SK-N-MC (cell line): Measurements from ENCODE around the gene SSU72.

Experiments
- EZH2 ChIP-seq: fragments of 200-600 bp; sonication (generic); IDR thresholded peaks from one replicate; pipeline ENCODE4 v1.6.1; 2017; ENCODE audit warnings: antibody characterized with exemption
- FOXP2 ChIP-seq: optimal IDR thresholded peaks from 2 replicates; pipeline ENCODE3; 2011; ENCODE audit warnings: mild to moderate bottlenecking, moderate library complexity; ENCODE audit not compliant: insufficient read depth; ENCODE audit errors: extremely low read length, control extremely low read depth
- POLR2AphosphoS5 ChIP-seq: IDR thresholded peaks from 2 replicates; pipeline ENCODE4 v1.6.1; 2012; ENCODE audit warnings: mild to moderate bottlenecking, low read depth, low read length, borderline replicate concordance

GRCh38 chr1:1574721-1575537 lies at the start of gene SSU72:
- no peak for TF ChIP-seq EZH2
- TF ChIP-seq POLR2AphosphoS5: peak; percentile 96
- TF ChIP-seq FOXP2: peak; percentile 86
